Measurements from ENCODE around the gene KASH5. TPM values are rescaled to one million over a fixed set of nuclear protein-coding genes. Genes with fewer than 3 reads are reported as not detected.

The KASH5 gene
- total and polyA plus RNA-seq, 2 of the 4 experiments (the other 2 are of a cell fraction), result not detected

DNA sequence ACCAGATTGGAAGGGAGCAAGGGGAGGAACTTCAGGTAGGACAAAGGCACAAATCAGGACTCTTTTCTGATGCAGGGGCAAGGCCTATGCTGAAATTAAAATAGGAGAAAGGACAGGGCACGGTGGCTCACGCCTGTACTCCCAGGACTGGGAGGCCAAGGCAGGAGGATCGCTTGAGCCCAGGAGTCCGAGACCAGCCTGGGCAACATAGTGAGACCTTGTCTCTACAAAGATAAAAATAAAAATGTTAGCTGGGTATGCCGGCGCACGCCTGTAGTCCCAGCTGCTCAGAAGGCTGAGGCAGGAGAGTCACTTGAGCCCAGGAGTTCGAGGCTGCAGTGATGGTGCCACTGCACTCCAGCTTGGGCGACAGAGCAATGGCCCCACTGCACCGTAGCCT is 47.6 kb downstream of the KASH5 start:
- DNase-seq (no peak), ATAC-seq (ENCODE audit: low read depth) (no peak)
- H4K20me1 ChIP-seq (ENCODE audit: insufficient read depth, low read length), result no peaks in the 10 kb centered on the region
- no peak overlapping the region for H2BK20ac ChIP-seq (ENCODE audit: low read depth, low read length)
- ChIA-PET POLR2A (ENCODE audit: unreplicated experiment) (no interaction called here), CTCF (interaction anchor here (0.6 kb wide), 1 partner anchor 30 kb away, joined by 4 read pairs; no protein-coding TSS in a partner anchor)
- no peak overlapping the region for H3K18ac ChIP-seq (ENCODE audit: low read depth, low read length)
- H3K9me3 ChIP-seq (ENCODE audit: control insufficient read depth, insufficient read depth, low read length), result peaks cover 18% of the 10 kb centered on the region
- in situ Hi-C loops (cut with MboI; ENCODE audit: low sequenced_read_pairs), result loop anchor here (10.0 kb wide), 1 partner anchor 171 kb away; no protein-coding TSS in a partner anchor
- intact Hi-C loops (cut with micrococcal nuclease), result no loop called here
- no peak overlapping the region for H3K4me2 ChIP-seq (ENCODE audit: low read depth, low read length)
- BruUV-seq (replicated peaks), result no TSS peak
- H3K79me1 ChIP-seq (ENCODE audit: low read depth in 1 of 2, low read length in 2 of 2), result no peaks in the 10 kb centered on the region
- dilution Hi-C loops (cut with HindIII; ENCODE audit: low sequenced_read_pairs, unreplicated experiment), result no loop called here
- no peak overlapping the region for H2BK120ac ChIP-seq (ENCODE audit: low read depth, low read length)
- H2BK5ac ChIP-seq (ENCODE audit: low read depth, low read length, poor library complexity, severe bottlenecking), result no peak overlapping the region
- no peaks in the 10 kb centered on the region for H3K9me1 ChIP-seq (ENCODE audit: insufficient read depth, low read length)
- H4K8ac ChIP-seq (ENCODE audit: low read depth in 2 of 2, low read length in 2 of 2), result no peak overlapping the region
- H4K5ac ChIP-seq (ENCODE audit: low read depth, low read length), result no peak overlapping the region
- no peak overlapping the region for H3K4ac ChIP-seq (ENCODE audit: low read depth, low read length)
- no peak overlapping the region for H2AK5ac ChIP-seq (ENCODE audit: low read depth, low read length)
- H3K27ac ChIP-seq (ENCODE audit: insufficient read depth, low read length), result no peak overlapping the region
- H3K4me3 ChIP-seq (ENCODE audit: insufficient read depth, low read depth, low read length), result no peak overlapping the region
- no peak overlapping the region for H3K14ac ChIP-seq (replicated peaks; ENCODE audit: low read depth, low read length)
- H2AFZ ChIP-seq (replicated peaks; ENCODE audit: low read length, poor library complexity), result no peak overlapping the region
- H3K4me1 ChIP-seq (ENCODE audit: control insufficient read depth, insufficient read depth, low read length), result no peaks in the 10 kb centered on the region
- no peak overlapping the region for H3K23ac ChIP-seq (ENCODE audit: low read depth, low read length)
- TF ChIP-seq SMC3 (IDR thresholded peaks at IDR 0.05; ENCODE audit: low read depth, low read length), result no peak
- no peak for TF ChIP-seq RCOR1 (IDR thresholded peaks at IDR 0.05; ENCODE audit: insufficient replicate concordance, low read length)
- no peak for TF ChIP-seq POLR2A (IDR thresholded peaks at IDR 0.05; ENCODE audit: low read depth, low read length)
- TF ChIP-seq BHLHE40 (IDR thresholded peaks at IDR 0.05; ENCODE audit: low read depth, low read length), result no peak
- 77% methylated on average over 6 of the region's 10 CpGs; no CpG with 5 or more reads in 1 of the 2 experiments for WGBS, 2 experiments (ENCODE audit: extremely low coverage in 2 of 2, insufficient read length in 1 of 2)
- no peak overlapping the region for H3K56ac ChIP-seq (ENCODE audit: extremely low read depth, insufficient read depth, low read length)
- H3K27me3 ChIP-seq (ENCODE audit: control insufficient read depth, insufficient read depth, low read length), result peaks cover 98% of the 10 kb centered on the region
- no peak overlapping the region for H4K91ac ChIP-seq (ENCODE audit: insufficient read depth, low read depth, low read length)
- no peak overlapping the region for H3K9ac ChIP-seq (ENCODE audit: low read depth, low read length)
- H2AK9ac ChIP-seq (replicated peaks; ENCODE audit: low read depth, low read length, poor library complexity), result no peak overlapping the region
- H2BK15ac ChIP-seq (ENCODE audit: low read depth, low read length), result no peak overlapping the region
- H3K36me3 ChIP-seq (ENCODE audit: control insufficient read depth, insufficient read depth, low read length), result no peaks in the 10 kb centered on the region

All from IMR-90 (cell line).